Vagina (tissue), 2 donors: Measurements from ENCODE around the gene BNIP5. TPM values are rescaled to one million over a fixed set of nuclear protein-coding genes. Genes with fewer than 3 reads are reported as not detected.
"Not testable (repeated sequence)": the region's sequence is repeated elsewhere in the genome, so short reads cannot be mapped to it uniquely, and the experiment has no call there.

ENCODE experiments used
- DNase-seq, 2 donors: peaks; one replicate each; pipeline ENCODE4 v3.0.0-alpha.2; 2017; ENCODE audit errors: extremely low spot score in 2 of 2
- H3K27ac ChIP-seq: fragments of 200-600 bp; sonication (generic); one replicate; pipeline ENCODE4 v1.5.1; 2019
- H3K27me3 ChIP-seq: fragments of 200-600 bp; sonication (generic); one replicate; pipeline ENCODE4 v1.5.1; 2019
- H3K36me3 ChIP-seq, 2 donors: fragments of 200-600 bp; sonication (generic); one replicate each; pipeline ENCODE4 v1.5.1; 2017 to 2019
- H3K4me1 ChIP-seq: fragments of 200-600 bp; sonication (generic); one replicate; pipeline ENCODE4 v1.5.1; 2019
- H3K4me3 ChIP-seq, 2 donors: fragments of 200-600 bp; sonication (generic); 1 replicate in 1 of 2; 2 replicates in 1 of 2; pipeline ENCODE4 v1.5.1; 2016 to 2019
- H3K9me3 ChIP-seq: fragments of 200-600 bp; sonication (generic); one replicate; pipeline ENCODE4 v1.5.1; 2019
- POLR2A ChIP-seq, 2 donors: fragments of 450-650 bp; IDR thresholded peaks; one replicate each; pipeline ENCODE4 v1.6.1; 2017; ENCODE audit warnings: antibody characterized with exemption in 2 of 2, mild to moderate bottlenecking in 2 of 2, moderate library complexity in 2 of 2
- POLR2AphosphoS5 ChIP-seq, 2 donors: sonication (generic); formaldehyde crosslinking; IDR thresholded peaks; one replicate each; pipeline ENCODE4 v1.9.0; 2017; ENCODE audit warnings: antibody characterized with exemption in 2 of 2, mild to moderate bottlenecking in 2 of 2, low read depth in 1 of 2; ENCODE audit not compliant: insufficient read depth in 1 of 2
- intact Hi-C: fragments of 100-400 bp; cut with DNase I; formaldehyde crosslinking; loops from one replicate; pipeline ENCODE4 v1.15.1; 2023
- total RNA-seq: library from RNA; depleted of rRNA; stranded (reverse); fragments of >200 nt; gene quantifications from one replicate; pipeline ENCODE4 v1.2.3, GENCODE V29; 2016
- TF ChIP-seq, protein P1 (sequence below), 3 experiments: fragments of 450-650 bp in 2 of 3; fragments of 200-600 bp in 1 of 3; sonication (generic) in 1 of 3; IDR thresholded peaks; one replicate each; pipeline ENCODE4 v1.5.1; 2017 to 2019; ENCODE audit warnings: antibody characterized with exemption in 3 of 3, mild to moderate bottlenecking in 2 of 3, moderate library complexity in 2 of 3

Gene BNIP5
- total RNA-seq, 1 donor from 2014 or later: not detected

DNA sequence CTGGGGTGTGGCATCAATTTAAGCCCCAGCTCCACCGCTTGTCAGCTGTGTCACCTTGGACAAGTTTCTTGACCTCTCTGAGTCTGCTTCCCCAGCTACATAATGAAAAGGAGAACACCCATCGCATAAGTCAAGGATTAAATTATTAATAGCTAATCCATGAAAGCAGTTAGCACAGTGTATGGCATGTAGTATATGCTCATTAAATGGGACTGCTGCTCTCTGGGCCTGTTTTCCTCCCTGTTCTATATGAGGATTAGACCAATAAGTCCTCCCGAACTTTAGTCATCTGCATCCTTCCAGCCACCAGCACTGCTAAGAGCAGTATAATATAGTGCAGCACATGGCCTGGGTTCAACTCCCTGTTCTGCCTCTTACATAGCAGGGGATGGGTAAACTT lies 31.1 kb upstream of the BNIP5 start:
- Histone ChIP-seq H3K9me3 (no peaks in the 10 kb centered on the region), H3K4me1 (no peaks in the 10 kb centered on the region), H3K27ac (no peak overlapping the region), H3K4me3 (no peak overlapping the region), H3K27me3 (no peaks in the 10 kb centered on the region), H3K36me3 (no peaks in the 10 kb centered on the region)
- no peak for DNase-seq
- TF ChIP-seq, protein P1, sequence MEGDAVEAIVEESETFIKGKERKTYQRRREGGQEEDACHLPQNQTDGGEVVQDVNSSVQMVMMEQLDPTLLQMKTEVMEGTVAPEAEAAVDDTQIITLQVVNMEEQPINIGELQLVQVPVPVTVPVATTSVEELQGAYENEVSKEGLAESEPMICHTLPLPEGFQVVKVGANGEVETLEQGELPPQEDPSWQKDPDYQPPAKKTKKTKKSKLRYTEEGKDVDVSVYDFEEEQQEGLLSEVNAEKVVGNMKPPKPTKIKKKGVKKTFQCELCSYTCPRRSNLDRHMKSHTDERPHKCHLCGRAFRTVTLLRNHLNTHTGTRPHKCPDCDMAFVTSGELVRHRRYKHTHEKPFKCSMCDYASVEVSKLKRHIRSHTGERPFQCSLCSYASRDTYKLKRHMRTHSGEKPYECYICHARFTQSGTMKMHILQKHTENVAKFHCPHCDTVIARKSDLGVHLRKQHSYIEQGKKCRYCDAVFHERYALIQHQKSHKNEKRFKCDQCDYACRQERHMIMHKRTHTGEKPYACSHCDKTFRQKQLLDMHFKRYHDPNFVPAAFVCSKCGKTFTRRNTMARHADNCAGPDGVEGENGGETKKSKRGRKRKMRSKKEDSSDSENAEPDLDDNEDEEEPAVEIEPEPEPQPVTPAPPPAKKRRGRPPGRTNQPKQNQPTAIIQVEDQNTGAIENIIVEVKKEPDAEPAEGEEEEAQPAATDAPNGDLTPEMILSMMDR (IDR thresholded peaks at IDR 0.05): no peak
- intact Hi-C loops: no loop called here

DNA sequence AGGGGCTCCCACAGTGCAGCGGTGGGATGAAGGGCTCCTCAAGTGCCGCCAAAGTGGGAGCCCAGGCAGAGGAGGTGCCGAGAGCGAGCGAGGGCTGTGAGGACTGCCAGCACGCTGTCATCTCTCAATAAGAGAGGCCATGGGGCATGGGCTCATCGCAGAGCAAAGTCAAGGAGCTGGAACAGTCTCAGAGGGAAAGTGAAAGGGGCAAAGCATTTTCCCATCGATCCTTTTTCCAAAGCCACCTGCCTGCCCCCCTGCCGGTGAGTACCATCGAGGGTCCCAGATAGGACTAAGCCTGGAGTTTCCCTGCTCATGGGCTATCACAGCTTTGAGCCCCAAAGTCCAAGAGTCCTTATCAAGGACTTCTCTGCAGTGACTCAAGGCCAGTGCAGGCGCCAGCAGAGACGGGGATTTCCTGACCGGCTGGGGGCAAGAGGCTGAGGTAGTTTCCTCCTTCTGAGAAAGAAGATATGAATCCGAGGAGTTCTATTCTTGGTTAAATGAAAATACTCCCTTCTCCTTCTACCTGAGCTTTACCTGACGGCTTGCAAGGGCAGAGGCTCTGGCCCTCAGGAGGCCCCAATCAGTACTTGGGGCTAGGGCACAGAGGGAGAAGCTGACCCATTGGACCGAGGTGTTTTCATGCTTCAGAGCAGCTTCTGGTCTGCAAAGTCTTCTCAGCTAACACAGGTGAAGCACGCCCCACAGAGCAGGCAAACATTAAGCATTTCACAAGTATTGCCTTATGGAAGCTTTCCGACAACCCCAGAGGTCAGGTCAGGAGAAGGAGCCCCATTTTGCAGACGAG lies 28.2 kb upstream of the BNIP5 start:
- Histone ChIP-seq H3K9me3 (no peaks in the 10 kb centered on the region), H3K36me3 (no peaks in the 10 kb centered on the region), H3K4me1 (no peaks in the 10 kb centered on the region), H3K27me3 (no peaks in the 10 kb centered on the region), H3K4me3 (no peak overlapping the region), H3K27ac (no peak overlapping the region)
- no peak for DNase-seq
- no peak for TF ChIP-seq POLR2A (IDR thresholded peaks at IDR 0.05)
- TF ChIP-seq, protein P1 (IDR thresholded peaks at IDR 0.05): no peak
- TF ChIP-seq POLR2AphosphoS5 (IDR thresholded peaks at IDR 0.05; ENCODE audit: insufficient read depth in 1 of 2, low read depth in 1 of 2): no peak
- intact Hi-C loops: loop anchor here (5.0 kb wide), 1 partner anchor 63 kb away; no protein-coding TSS in a partner anchor

DNA sequence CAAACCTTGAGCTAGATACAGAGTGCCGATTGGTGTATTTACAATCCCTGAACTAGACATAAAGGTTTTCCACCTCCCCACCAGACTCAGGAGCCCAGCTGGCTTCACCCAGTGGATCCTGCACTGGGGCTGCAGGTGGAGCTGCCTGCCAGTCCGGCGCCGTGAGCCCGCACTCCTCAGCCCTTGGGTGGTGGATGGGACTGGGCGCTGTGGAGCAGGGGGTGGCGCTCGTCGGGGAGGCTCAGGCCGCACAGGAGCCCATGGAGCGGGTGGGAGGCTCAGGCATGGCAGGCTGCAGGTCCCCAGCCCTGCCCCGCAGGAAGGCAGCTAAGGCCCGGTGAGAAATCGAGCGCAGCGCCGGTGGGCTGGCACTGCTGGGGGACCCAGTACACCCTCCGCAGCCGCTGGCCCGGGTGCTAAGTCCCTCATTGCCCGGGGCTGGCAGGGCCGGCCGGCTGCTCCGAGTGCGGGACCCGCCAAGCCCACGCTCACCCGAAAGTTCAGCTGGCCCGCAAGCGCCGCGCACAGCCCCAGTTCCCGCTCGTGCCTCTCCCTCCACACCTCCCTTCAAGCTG lies 27.5 kb upstream of the BNIP5 start:
- not testable (repeated sequence) for H3K27ac ChIP-seq, H3K9me3 ChIP-seq, H3K27me3 ChIP-seq, H3K4me3 ChIP-seq, H3K36me3 ChIP-seq, DNase-seq, H3K4me1 ChIP-seq
- intact Hi-C loops: loop anchor here (5.0 kb wide), 1 partner anchor 62 kb away; no protein-coding TSS in a partner anchor

DNA sequence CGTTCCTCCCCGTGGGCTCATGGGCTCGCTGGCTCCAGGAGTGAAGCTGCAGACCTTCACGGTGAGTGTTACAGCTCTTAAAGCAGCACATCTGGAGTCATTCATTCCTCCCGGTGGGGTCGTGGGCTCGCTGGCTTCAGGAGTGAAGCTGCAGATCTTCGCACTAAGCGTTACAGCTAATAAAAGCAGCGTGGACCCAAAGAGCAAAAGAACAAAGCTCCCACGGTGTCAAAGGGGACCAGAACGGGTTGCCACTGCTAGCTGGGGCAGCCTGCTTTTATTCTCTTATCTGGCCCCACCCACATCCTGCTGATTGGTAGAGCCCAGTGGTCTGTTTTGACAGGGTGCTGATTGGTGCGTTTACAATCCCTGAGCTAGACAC lies 26.7 kb upstream of the BNIP5 start:
- H3K4me3 ChIP-seq, H3K27me3 ChIP-seq, H3K4me1 ChIP-seq, DNase-seq, H3K27ac ChIP-seq, H3K36me3 ChIP-seq, H3K9me3 ChIP-seq: not testable (repeated sequence)
- intact Hi-C loops: loop anchor here (5.0 kb wide), 1 partner anchor 61 kb away; no protein-coding TSS in a partner anchor

GRCh38 chr6:36362551-36363370 lies 26.1 kb upstream of the BNIP5 start:
- no peak for DNase-seq
- intact Hi-C loops: loop anchor here (5.0 kb wide), 1 partner anchor 60 kb away; no protein-coding TSS in a partner anchor

More at GRCh38 chr6:36362551-36363370, 26.1 kb upstream of the BNIP5 start:
- Histone ChIP-seq H3K27me3 (no peaks in the 10 kb centered on the region), H3K4me1 (no peaks in the 10 kb centered on the region), H3K36me3 (no peaks in the 10 kb centered on the region), H3K9me3 (no peaks in the 10 kb centered on the region), H3K27ac (no peak overlapping the region), H3K4me3 (no peak overlapping the region)
- no peak for TF ChIP-seq POLR2AphosphoS5 (IDR thresholded peaks at IDR 0.05; ENCODE audit: insufficient read depth in 1 of 2, low read depth in 1 of 2)
- TF ChIP-seq, protein P1 (IDR thresholded peaks at IDR 0.05): no peak
- no peak for TF ChIP-seq POLR2A (IDR thresholded peaks at IDR 0.05)
